CD4-positive, CD25-positive, alpha-beta regulatory T cell (primary cell): ENCODE measurements around the gene JARID2. TPM values are rescaled to one million over a fixed set of nuclear protein-coding genes. Genes with fewer than 3 reads are reported as not detected.

Source experiments
- ATAC-seq, 2 donors: fragments of 150-1000 bp; cut with Tn5 transposase; one replicate each; pipeline ENCODE4 v1.10.0; 2021; ENCODE audit warnings: low read depth in 2 of 2, moderate number of reproducible peaks in 2 of 2, moderate library complexity in 1 of 2
- DNase-seq, 3 donors: peaks; one replicate each; pipeline versions ENCODE4 v3.0.0 to v3.0.0-alpha.2; 2012 to 2022; ENCODE audit warnings: mixed read lengths in 1 of 3
- H3K27ac ChIP-seq: one replicate; pipeline ENCODE4 v1.7.0; 2013; ENCODE audit warnings: mild to moderate bottlenecking, low read length; ENCODE audit not compliant: insufficient read depth, poor library complexity, severe bottlenecking
- H3K27me3 ChIP-seq: one replicate; pipeline ENCODE4 v1.7.0; 2013; ENCODE audit warnings: low read length; ENCODE audit not compliant: control insufficient read depth, insufficient read depth
- H3K36me3 ChIP-seq: one replicate; pipeline ENCODE4 v1.7.0; 2013; ENCODE audit warnings: mild to moderate bottlenecking, low read length, moderate library complexity; ENCODE audit not compliant: control insufficient read depth, insufficient read depth
- H3K4me1 ChIP-seq: 2 replicates; pipeline ENCODE4 v1.7.0; 2013; ENCODE audit warnings: mild to moderate bottlenecking, low read length; ENCODE audit not compliant: insufficient read depth, control insufficient read depth, poor library complexity, severe bottlenecking
- H3K4me3 ChIP-seq: one replicate; pipeline ENCODE4 v1.7.0; 2013; ENCODE audit warnings: low read depth, mild to moderate bottlenecking, low read length, moderate library complexity
- H3K9me3 ChIP-seq, 2 experiments: 1 replicate in 1 of 2; 2 replicates in 1 of 2; pipeline ENCODE4 v1.7.0; 2013; ENCODE audit warnings: low read length in 2 of 2, mild to moderate bottlenecking in 1 of 2, moderate library complexity in 1 of 2; ENCODE audit not compliant: control insufficient read depth in 2 of 2
- H3K27ac Mint-ChIP-seq, 3 donors: one replicate each; pipeline ENCODE4 v1.8.0; 2020 to 2022; ENCODE audit warnings: mild to moderate bottlenecking in 3 of 3, mixed read lengths in 3 of 3, moderate library complexity in 2 of 3
- H3K27me3 Mint-ChIP-seq: one replicate; pipeline ENCODE4 v1.8.0; 2022; ENCODE audit warnings: mild to moderate bottlenecking, mixed read lengths
- H3K36me3 Mint-ChIP-seq: one replicate; pipeline ENCODE4 v1.8.0; 2020; ENCODE audit warnings: mixed read lengths
- H3K4me1 Mint-ChIP-seq, 4 donors: one replicate each; pipeline ENCODE4 v1.8.0; 2020 to 2022; ENCODE audit warnings: mixed read lengths in 4 of 4, mild to moderate bottlenecking in 1 of 4
- H3K4me3 Mint-ChIP-seq, 4 donors: one replicate each; pipeline ENCODE4 v1.8.0; 2020 to 2022; ENCODE audit warnings: mild to moderate bottlenecking in 4 of 4, mixed read lengths in 4 of 4, moderate library complexity in 3 of 4
- H3K9me3 Mint-ChIP-seq, 7 donors: one replicate each; pipeline ENCODE4 v1.8.0; 2020 to 2022; ENCODE audit warnings: mixed read lengths in 7 of 7, mild to moderate bottlenecking in 3 of 7, moderate library complexity in 2 of 7
- polyA plus RNA-seq, 4 donors: library from polyadenylated mRNA; unstranded; fragments of 300-500 nt; fragmentation: Illumina TruSeq; gene quantifications; one replicate each; pipeline ENCODE4 v1.2.3, GENCODE V29; 2021
- total RNA-seq: library from RNA; stranded (reverse); gene quantifications from one replicate; pipeline ENCODE4 v1.2.3, GENCODE V29; 2022

Gene JARID2
- total and polyA plus RNA-seq, 5 donors from 2014 or later = 4.1 to 26.1 (median 5.6) TPM

DNA sequence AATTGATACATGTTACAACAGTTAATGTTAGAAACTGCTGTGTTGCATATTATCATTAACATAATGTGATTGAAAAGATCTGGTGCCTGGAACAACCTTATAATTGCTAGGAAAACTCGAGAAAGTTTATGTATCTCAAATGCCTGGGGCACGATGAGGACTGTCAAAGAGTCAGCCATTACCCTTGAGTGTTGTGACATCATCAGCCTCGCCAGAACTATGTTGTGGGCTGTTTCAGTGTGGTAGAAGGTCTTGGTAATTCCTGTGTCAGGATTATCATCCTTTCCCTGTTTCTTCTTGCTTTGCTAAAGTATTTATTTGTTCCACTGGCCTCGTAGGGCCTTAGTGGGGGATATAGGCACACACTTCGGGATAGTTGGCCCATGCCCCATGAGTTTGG lies 231.9 kb downstream of the JARID2 start:
- Histone ChIP-seq H3K36me3 (peaks cover 11% of the 10 kb centered on the region), H3K4me1 (no peaks in the 10 kb centered on the region), H3K27me3 (no peaks in the 10 kb centered on the region), H3K4me3 (no peak overlapping the region), H3K27ac (no peak overlapping the region), H3K9me3 (no peaks in the 10 kb centered on the region)
- Mint-ChIP-seq H3K4me1 (peaks cover 12 to 51% (median 37%) of the 10 kb centered on the region in 4 donors), H3K36me3 (peaks cover 31% of the 10 kb centered on the region), H3K27me3 (no peaks in the 10 kb centered on the region), H3K9me3 (peaks cover 0 to 1% (median 0%) of the 10 kb centered on the region in 7 donors), H3K4me3 (no peak overlapping the region), H3K27ac (no peak overlapping the region)
- DNase-seq (no peak), ATAC-seq (no peak)

DNA sequence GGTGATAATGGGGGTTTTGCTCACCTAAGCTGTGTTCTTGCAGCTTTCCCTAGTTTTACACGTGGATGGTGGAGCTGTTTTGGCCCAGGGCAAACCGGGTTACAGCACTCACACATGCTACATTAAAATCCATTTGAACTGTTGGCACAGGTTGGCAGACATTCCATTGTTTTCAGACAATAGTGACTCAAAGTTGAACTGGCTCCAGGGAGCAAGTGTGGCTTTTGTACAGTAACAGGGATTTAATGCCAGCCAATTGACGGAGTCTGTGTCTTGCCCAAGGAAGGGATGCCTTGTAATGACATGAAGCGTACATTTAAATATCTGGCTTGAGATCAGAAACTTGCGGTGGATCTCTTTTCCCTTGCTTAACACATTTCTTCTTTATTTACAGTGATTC lies 233.9 kb downstream of the JARID2 start:
- Histone ChIP-seq H3K4me1 (no peaks in the 10 kb centered on the region), H3K9me3 (no peaks in the 10 kb centered on the region), H3K4me3 (no peak overlapping the region), H3K27me3 (no peaks in the 10 kb centered on the region), H3K36me3 (peaks cover 9% of the 10 kb centered on the region), H3K27ac (no peak overlapping the region)
- Mint-ChIP-seq H3K4me1 (peaks cover 12 to 60% (median 36%) of the 10 kb centered on the region in 4 donors), H3K36me3 (peaks cover 23% of the 10 kb centered on the region), H3K4me3 (no peak overlapping the region), H3K27me3 (no peaks in the 10 kb centered on the region), H3K9me3 (peaks cover 0 to 1% (median 0%) of the 10 kb centered on the region in 7 donors), H3K27ac (peak overlapping the region in 2 of 3 donors; percentile 32 to 57)
- no peak for ATAC-seq
- DNase-seq = no peak

DNA sequence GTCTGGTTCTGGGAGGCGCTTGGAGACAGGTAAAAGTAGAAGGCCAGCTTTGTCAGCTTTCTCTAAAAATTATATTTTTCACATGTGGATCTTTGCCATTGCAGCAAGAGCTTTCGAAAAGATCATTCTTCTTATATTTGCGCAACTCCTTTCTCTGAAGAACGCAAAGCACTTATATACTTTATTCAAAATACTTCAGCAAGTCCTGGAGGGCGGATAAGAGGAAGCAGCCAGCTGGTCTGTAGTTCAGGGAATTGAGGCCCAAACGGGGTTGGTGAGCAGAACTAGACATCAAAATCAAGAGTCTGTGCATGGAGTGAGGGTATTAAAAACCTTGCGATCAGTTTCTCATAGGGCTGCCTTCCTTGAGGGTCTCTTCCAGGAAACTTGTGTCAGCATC lies 234.7 kb downstream of the JARID2 start:
- H3K27ac ChIP-seq = no peak overlapping the region
- H3K27ac Mint-ChIP-seq = peak overlapping the region in 1 of 3 donors; percentile 57

DNA sequence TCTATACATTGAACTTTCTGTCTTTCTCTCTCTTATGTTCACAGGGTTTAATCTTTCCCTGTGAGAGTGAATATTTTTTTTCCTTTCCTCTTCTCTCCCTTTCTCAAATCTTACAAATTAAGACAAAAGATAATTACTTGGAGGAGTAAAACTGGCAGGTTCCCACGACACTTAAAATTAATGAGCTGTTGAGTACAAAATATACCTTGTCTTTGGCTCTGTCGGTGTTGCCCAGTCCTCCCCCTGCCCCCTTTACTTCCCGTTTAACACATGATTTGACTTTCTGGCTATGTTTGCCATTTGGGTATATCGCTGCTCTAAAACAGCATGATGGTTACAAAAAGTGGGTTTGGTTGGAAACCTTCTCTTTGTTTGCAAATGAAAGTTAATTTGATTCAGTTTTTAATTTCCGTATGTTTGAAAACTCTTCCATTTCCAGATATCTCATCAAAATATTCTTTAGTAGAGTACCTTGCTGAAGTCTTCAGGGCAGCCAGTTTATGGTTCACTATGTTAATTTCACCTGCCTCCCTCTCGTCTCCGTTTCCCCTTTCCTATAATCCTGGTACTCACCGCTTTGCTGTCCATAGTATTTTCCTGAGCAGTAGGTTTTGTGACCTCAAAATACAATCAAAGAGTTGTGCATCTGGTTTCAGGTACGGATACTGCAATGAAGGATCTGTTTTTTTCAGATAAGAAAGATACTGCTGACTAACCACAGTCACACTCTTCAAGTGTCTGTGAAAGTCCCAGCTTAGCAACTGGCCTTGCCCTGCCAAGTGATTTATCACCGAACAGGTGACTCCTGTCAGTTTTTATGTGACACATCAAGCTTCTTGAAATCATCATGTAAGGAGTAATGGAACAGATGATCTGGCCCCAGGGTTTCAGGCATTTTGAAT lies 235.8 kb downstream of the JARID2 start:
- Mint-ChIP-seq H3K4me3 (peak overlapping the region in 1 of 4 donors; percentile 49), H3K36me3 (peaks cover 12% of the 10 kb centered on the region), H3K27ac (no peak overlapping the region), H3K27me3 (no peaks in the 10 kb centered on the region), H3K4me1 (peaks cover 10 to 56% (median 31%) of the 10 kb centered on the region in 4 donors), H3K9me3 (peaks cover 0 to 1% (median 0%) of the 10 kb centered on the region in 7 donors)
- Histone ChIP-seq H3K36me3 (no peaks in the 10 kb centered on the region), H3K9me3 (no peaks in the 10 kb centered on the region), H3K27me3 (no peaks in the 10 kb centered on the region), H3K4me3 (no peak overlapping the region), H3K27ac (no peak overlapping the region), H3K4me1 (no peaks in the 10 kb centered on the region)
- ATAC-seq (no peak), DNase-seq (peak in 1 of 3 donors; percentile 31)

More for the DNA sequence above, 234.7 kb downstream of the JARID2 start:
- Histone ChIP-seq H3K36me3 (peaks cover 2% of the 10 kb centered on the region), H3K27me3 (no peaks in the 10 kb centered on the region), H3K4me1 (no peaks in the 10 kb centered on the region), H3K9me3 (no peaks in the 10 kb centered on the region), H3K4me3 (no peak overlapping the region)
- no peak overlapping the region for H3K4me3 Mint-ChIP-seq
- H3K27me3 Mint-ChIP-seq = no peaks in the 10 kb centered on the region
- H3K9me3 Mint-ChIP-seq = peaks cover 0 to 1% (median 0%) of the 10 kb centered on the region in 7 donors
- ATAC-seq (no peak), DNase-seq (no peak)
- peaks cover 16% of the 10 kb centered on the region for H3K36me3 Mint-ChIP-seq
- peaks cover 12 to 62% (median 33%) of the 10 kb centered on the region in 4 donors for H3K4me1 Mint-ChIP-seq

DNA sequence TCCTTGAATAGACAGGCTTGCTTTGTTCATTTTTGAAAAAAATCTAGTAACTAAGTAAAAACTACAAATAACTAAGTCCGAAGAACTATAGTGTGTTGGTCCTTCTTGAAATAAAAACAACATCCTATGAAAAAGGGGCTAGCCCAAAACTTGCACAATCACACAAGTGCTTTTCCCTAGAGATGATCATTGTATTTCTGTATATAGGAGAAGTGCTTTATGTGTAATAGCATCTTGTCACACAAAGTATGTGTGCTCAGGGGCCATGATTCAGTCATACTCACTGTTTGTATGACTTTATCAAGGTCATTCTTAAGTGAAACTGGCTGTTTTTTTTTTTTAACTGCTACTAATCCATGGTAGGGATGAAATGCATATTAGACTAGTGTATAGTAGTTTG lies 237.2 kb downstream of the JARID2 start:
- DNase-seq = no peak
- Mint-ChIP-seq H3K4me1 (peaks cover 6 to 45% (median 23%) of the 10 kb centered on the region in 4 donors), H3K27me3 (no peaks in the 10 kb centered on the region), H3K9me3 (peaks cover 0 to 1% (median 0%) of the 10 kb centered on the region in 7 donors), H3K36me3 (peaks cover 9% of the 10 kb centered on the region), H3K4me3 (no peak overlapping the region), H3K27ac (no peak overlapping the region)
- Histone ChIP-seq H3K4me3 (no peak overlapping the region), H3K36me3 (peaks cover 9% of the 10 kb centered on the region), H3K27ac (no peak overlapping the region), H3K4me1 (no peaks in the 10 kb centered on the region), H3K27me3 (no peaks in the 10 kb centered on the region), H3K9me3 (no peaks in the 10 kb centered on the region)
- no peak for ATAC-seq

DNA sequence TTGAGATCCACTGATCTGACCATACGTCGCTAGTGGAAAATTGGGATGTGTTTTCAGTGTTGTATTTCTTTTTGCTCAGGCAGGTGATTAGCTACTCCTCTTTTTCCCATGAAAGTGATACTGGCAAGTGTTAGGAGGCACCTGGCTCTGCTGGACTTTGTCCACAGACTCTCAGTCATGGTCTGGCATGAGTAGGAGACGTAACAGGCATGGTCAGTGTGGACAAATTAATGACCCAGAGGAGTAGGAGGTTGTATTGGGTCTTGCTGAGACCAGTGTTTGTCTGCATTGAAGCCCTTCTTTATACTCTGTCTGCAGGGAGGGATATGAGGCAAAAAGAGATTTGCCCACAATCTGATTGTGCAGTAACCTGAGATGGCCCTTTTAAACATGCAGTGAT lies 238.3 kb downstream of the JARID2 start:
- Histone ChIP-seq H3K9me3 (no peaks in the 10 kb centered on the region), H3K36me3 (peaks cover 18% of the 10 kb centered on the region), H3K4me3 (no peak overlapping the region), H3K27ac (no peak overlapping the region), H3K27me3 (no peaks in the 10 kb centered on the region), H3K4me1 (no peaks in the 10 kb centered on the region)
- H3K27ac Mint-ChIP-seq = peak overlapping the region in 2 of 3 donors; percentile 65 to 86
- no peak for ATAC-seq
- H3K36me3 Mint-ChIP-seq = peaks cover 13% of the 10 kb centered on the region
- no peaks in the 10 kb centered on the region for H3K27me3 Mint-ChIP-seq
- peaks cover 0 to 1% (median 0%) of the 10 kb centered on the region in 7 donors for H3K9me3 Mint-ChIP-seq
- H3K4me1 Mint-ChIP-seq = peaks cover 6 to 38% (median 24%) of the 10 kb centered on the region in 4 donors
- H3K4me3 Mint-ChIP-seq = no peak overlapping the region
- no peak for DNase-seq

DNA sequence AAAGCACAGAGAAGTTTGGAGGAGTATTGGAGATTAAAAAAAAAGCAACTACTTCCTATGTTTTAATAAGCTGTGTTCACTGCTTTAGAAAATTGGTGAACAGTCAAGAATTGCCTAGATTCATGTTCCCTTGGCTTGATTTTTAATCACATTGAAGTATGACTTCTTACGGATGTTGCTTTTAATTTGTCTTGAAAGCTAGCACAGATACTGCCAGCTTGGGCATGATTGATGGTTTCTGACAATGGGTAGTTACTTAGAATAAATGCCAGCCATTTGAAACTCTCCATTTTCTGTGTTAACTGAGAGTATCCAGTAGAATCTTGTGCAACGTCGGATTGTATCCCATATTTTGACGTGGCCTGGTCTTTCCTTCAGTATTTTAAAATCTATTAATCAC lies 239.0 kb downstream of the JARID2 start:
- ATAC-seq (no peak), DNase-seq (no peak)
- H3K4me1 Mint-ChIP-seq = peaks cover 6 to 39% (median 25%) of the 10 kb centered on the region in 4 donors
- no peak overlapping the region for H3K4me3 ChIP-seq
- no peaks in the 10 kb centered on the region for H3K27me3 ChIP-seq
- peaks cover 20% of the 10 kb centered on the region for H3K36me3 ChIP-seq
- H3K27me3 Mint-ChIP-seq = no peaks in the 10 kb centered on the region
- no peaks in the 10 kb centered on the region for H3K4me1 ChIP-seq
- no peaks in the 10 kb centered on the region for H3K9me3 ChIP-seq
- peaks cover 0 to 1% (median 0%) of the 10 kb centered on the region in 7 donors for H3K9me3 Mint-ChIP-seq
- no peak overlapping the region for H3K4me3 Mint-ChIP-seq
- no peak overlapping the region for H3K27ac ChIP-seq
- peaks cover 15% of the 10 kb centered on the region for H3K36me3 Mint-ChIP-seq
- H3K27ac Mint-ChIP-seq = peak overlapping the region in 1 of 3 donors; percentile 62
